Medulla oblongata (tissue), 1 donor: Measurements from ENCODE around the gene NDST1.
A peak's percentile ranks its signal among the peaks of the same experiment; 100 is the strongest.

ENCODE experiments used
- DNase-seq: peaks from one replicate; pipeline ENCODE4 v3.0.0-alpha.2; 2015; ENCODE audit errors: extremely low spot score

NDST1 gene

GRCh38 chr5:150587856-150588595 is 80.1 kb downstream of the NDST1 start:
- DNase-seq = no peak

GRCh38 chr5:150588596-150588890 is 80.6 kb downstream of the NDST1 start:
- no peak for DNase-seq

DNA sequence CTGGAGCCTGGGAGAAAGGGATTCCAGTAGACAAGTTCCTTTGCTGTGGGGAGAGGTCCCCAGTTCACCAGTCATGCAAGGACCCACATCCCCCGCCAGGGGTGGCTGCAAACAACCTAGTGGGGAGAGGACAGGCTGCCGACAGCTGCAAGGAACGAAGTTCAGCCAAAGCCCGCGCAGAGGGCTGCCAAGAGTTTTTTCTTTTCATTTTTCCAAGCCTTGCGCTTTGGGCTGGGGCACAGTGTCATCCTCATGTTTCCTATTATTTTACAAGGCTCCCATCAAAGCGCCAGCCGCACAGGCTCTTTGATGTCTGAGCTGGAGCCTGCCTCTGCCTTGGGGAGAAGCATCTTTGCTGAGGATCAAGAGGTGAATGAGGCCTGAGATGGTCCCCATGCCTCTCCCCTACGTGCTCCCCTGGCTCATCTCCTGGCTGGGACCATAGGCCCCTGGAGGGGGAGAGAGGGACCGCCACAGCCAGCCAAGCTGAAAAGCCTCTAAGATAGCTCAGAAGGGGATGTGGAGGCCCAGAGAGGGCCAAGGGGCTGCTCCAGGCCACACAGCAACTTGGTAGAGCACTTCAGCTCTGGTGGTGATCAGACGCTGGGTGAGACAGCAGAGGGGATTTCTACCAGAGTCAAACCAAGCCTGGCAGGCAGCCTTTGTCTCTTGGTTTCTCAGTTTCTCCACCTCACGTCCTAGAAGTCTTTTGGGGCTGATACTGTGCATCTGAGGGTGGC is 82.1 kb downstream of the NDST1 start:
- DNase-seq = peak; percentile 54

- DNase-seq = peak; percentile 58
Measured at GRCh38 chr5:150590979-150591695, 83.2 kb downstream of the NDST1 start.

DNA sequence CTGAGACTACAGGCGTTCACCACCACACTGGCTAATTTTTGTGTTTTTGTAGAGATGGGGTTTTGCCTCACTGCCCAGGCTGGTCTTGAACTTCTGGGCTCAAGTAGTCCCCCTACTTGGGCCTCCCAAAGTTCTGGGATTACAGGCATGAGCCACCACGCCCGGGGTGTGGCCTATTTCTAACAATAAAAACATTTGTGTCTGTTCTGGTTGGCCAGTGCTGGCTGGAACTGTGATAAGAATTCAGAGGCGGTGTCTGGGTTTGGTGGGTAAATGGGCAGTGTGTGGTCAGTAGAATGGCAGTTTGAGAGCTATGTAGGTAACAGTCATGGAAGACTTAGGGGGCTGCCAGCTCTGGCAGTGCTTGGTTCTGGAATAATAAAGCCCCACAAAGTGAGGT is 85.7 kb downstream of the NDST1 start:
- no peak for DNase-seq

GRCh38 chr5:150593996-150594395 is 86.1 kb downstream of the NDST1 start:
- no peak for DNase-seq

GRCh38 chr5:150595466-150596031 is 87.6 kb downstream of the NDST1 start:
- DNase-seq = no peak

- DNase-seq = no peak
Measured at GRCh38 chr5:150596313-150596712, 88.4 kb downstream of the NDST1 start.

DNA sequence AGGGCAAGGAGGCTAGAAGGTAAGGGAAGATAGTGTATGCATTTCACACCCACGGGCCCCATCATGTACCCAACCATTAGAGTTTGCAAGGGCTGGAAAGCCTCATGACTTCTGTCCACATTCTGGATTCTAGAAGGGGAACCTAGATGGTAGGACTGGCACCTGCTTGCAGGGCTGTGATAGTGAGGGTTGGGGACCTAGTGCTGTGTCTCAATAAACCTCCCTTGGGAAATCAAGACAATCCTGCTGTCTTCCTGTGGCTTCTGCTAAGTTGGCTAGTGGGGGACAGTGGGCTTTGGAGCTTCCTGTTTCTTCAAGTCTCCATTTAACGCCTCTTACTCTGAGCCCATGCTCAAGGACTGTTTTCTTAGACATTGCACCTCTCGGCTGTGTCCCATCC is 88.9 kb downstream of the NDST1 start:
- DNase-seq = no peak

DNA sequence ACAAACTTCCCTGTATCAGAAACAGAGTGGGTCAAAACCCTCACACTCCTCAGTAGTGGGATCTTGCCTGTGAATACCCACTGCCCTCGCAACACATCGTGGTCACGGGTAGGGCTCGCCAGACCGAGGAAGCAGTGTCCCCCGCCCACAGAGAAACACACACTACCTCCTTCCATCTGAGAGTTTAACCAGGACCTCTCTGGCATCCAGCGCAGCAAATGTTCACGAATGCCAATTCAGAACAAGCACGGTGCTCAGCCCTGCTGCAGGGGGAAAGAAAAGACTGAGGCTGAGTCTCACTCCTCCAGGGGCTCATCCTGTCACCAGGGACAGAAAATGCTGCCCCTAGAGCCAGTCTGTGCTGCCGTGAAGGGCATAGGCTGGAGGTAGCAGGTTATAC is 90.1 kb downstream of the NDST1 start:
- no peak for DNase-seq

DNA sequence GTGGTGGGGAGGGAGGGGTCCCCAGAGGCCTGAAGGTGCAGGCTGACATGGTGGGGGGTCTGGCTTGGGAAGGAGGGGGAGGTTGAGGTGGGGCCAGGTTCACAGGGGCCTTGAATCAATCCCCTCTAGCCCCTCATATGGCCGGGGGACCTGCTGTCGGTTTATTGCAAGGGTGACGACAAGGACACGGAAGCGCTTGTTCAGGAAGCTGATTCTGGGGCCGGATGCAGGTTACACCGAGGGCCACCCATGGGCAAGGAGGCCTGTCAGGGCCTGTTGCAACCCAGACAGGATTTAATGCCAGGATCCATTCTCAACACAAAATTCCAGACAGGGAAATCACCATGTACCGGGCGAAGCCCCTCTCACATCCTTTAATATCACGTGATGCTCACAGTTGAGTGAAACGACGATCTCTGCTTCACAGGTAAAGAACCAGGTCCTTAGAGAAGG is 90.9 kb downstream of the NDST1 start:
- DNase-seq = no peak

- DNase-seq = no peak
Measured at GRCh38 chr5:150599281-150599680, 91.3 kb downstream of the NDST1 start.

DNA sequence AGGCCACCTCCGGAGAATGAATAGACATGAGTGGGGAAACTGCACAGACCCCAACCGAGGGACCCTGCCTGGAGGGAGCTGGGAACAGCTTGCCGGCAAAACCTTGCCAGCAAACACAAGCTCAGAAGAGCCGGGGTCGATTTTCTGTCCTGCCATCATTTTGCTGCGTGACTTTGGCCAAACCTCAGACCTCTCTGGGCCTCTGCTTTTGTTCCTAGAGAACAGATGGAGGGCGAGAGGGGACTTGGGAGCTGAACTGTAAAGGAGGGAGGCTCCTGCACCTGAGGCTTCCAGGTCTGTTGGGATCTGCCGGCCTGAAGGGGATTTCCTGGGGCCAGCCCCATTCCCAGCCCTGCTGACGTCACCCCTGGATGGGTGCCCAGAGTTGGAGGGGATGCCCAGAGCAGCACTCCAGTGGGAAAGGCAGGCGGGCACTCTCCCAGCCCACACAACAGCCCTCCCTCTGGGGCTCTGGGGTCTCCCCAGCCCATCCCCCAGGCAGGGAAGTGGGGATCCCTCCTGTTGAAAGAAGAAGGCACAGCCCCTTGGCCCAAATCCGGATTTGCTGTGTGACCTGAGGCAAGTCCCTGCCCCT is 92.1 kb downstream of the NDST1 start:
- peak; percentile 74 for DNase-seq

DNA sequence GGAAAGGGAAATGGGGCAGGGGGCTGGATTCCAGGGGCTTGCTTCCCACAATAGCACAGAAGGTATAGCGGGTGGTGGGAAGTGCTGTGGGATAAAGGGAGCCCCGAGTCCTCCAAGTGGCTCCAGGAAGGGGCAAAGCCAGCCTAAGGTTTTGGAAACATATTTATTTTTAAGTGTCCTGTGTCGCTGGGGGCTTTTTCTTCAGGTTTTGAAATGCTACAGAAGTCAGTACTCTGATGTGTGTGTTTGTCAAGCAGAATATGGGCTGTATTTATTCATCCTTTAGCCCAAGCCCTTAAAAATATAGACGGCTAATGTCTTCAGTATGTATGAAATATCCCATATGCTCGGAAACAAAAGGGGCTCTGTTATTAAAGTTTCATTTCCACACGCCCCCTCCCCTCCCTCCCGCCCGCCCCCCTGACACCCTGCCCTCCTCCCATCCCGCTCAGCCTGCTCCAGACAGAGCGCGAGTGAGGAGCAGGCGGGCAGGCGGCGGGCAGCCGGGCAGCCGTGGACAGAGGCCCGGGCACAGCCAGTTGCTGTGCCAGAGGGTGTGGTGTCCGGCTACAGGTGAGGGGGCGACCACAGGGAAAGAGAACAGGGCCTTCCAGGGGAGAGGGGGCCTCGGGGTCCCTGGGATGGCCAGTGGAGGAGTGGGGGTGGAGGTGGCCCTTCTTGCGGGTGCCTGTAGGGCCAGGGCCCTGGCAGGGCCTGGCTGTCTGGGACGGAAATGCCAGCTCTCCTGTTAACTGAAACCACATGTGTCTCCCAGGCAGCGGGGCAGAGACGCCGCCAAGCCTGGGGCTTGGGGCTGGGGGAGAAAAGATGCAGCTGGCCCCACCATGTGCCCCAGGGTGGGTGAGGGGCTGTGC is 92.9 kb downstream of the NDST1 start:
- no peak for DNase-seq

GRCh38 chr5:150601491-150602345 is 93.8 kb downstream of the NDST1 start:
- no peak for DNase-seq

GRCh38 chr5:150603052-150603451 is 95.1 kb downstream of the NDST1 start:
- no peak for DNase-seq

GRCh38 chr5:150603491-150603890 is 95.6 kb downstream of the NDST1 start:
- DNase-seq = no peak

DNA sequence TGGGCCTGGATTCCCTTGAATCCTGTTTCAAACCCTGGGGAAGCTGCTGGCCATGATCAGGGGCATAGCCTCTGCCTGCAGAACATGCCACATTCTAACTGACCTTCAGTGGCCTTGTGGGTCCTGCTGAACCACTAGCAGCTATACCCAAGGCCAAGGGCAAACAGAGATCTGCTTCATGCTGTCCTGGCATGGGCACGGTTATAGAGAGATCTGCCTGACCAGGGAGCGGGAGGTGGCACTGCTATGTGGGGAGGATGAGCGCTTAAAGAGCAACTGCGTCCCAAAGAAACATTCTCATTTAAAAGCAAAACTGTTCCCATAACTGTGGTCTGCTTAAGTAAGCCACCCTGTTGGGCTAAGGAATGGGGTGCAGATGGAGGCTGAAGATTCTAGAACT is 96.1 kb downstream of the NDST1 start:
- DNase-seq = no peak

DNA sequence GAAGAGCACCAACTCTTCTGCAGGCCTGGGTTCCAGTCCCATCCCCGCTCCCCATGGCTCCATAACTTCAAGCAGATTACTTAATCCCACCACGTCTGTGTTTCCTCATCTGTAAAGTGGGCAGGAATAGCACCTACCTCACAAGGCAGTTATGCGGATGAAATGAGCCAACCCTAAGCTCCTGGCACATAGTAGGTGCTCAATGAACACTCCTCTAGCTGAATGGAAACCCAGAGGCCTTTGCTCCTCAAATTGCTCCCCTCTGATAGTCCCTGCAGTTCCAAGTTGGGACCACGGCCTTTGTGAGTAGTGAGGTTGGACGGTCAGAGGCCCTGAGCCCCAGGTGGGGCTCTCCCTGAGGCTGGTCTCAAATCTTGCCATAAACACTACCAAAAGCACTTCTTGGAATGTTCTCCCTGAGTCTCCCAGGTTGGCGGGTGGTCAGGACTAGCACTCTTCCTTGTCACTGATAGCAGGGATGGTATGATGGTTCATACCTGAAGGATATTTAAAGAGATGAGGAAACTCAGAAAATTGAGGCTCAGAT is 97.0 kb downstream of the NDST1 start:
- no peak for DNase-seq

DNA sequence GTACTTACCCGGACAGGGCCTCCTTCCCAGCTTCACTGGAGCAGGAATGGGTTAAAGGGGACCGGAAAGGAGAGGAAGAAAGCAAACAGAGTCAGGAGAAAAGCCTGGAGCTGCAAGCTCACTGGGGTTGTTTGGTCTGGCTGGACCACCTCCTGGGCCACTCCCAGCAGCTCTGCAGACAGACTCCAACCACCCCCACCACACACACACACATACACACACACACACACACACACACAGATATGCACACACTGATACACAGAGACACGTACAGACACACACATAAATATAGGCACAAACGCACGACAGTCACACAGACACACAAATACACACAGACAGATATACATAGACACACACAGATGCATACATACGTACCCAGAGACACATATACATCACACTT is 97.6 kb downstream of the NDST1 start:
- DNase-seq = no peak
